ENCODE results near the gene RPS13. TPM values are rescaled to one million over a fixed set of nuclear protein-coding genes. Genes with fewer than 3 reads are reported as not detected.
"Not testable (repeated sequence)": the region's sequence is repeated elsewhere in the genome, so short reads cannot be mapped to it uniquely, and the experiment has no call there.

The RPS13 gene
- 1,219 TPM for polyA plus RNA-seq (ENCODE audit: insufficient read length)
- long read RNA-seq, donor 1, transcript RPS13-208 (3 exons, 746 nt), result minor isoform, 192 of 2,506 reads
- long read RNA-seq, donor 1, transcript RPS13-203 (5 exons, 664 nt), result minor isoform, 104 of 2,506 reads
- long read RNA-seq, donor 1, transcript RPS13-202 (6 exons, 646 nt), result major isoform, 1,806 of 2,506 reads
- long read RNA-seq, donor 1, transcript RPS13-207 (2 exons, 594 nt), result minor isoform, 56 of 2,506 reads
- long read RNA-seq, donor 1, partial matches to known transcripts, result 260 of 2,506 reads
- long read RNA-seq, donor 1, other reads (novel, unspliced or antisense), result 61 of 2,506 reads
- long read RNA-seq, donor 2, transcript RPS13-202 (6 exons, 646 nt), result major isoform, 1,371 of 1,742 reads
- long read RNA-seq, donor 2, transcript RPS13-208 (3 exons, 746 nt), result minor isoform, 83 of 1,742 reads
- long read RNA-seq, donor 2, transcript RPS13-203 (5 exons, 664 nt), result minor isoform, 61 of 1,742 reads
- long read RNA-seq, donor 2, transcript RPS13-207 (2 exons, 594 nt), result minor isoform, 15 of 1,742 reads
- long read RNA-seq, donor 2, partial matches to known transcripts, result 154 of 1,742 reads
- long read RNA-seq, donor 2, other reads (novel, unspliced or antisense), result 41 of 1,742 reads
- long read RNA-seq, donor 3, transcript RPS13-202 (6 exons, 646 nt), result major isoform, 985 of 1,245 reads
- long read RNA-seq, donor 3, transcript RPS13-207 (2 exons, 594 nt), result minor isoform, 14 of 1,245 reads
- long read RNA-seq, donor 3, transcript RPS13-208 (3 exons, 746 nt), result minor isoform, 50 of 1,245 reads
- long read RNA-seq, donor 3, transcript RPS13-203 (5 exons, 664 nt), result minor isoform, 47 of 1,245 reads
- long read RNA-seq, donor 3, partial matches to known transcripts, result 98 of 1,245 reads
- long read RNA-seq, donor 3, other reads (novel, unspliced or antisense), result 36 of 1,245 reads
- long read RNA-seq, donor 4, transcript RPS13-203 (5 exons, 664 nt), result minor isoform, 29 of 468 reads
- long read RNA-seq, donor 4, transcript RPS13-202 (6 exons, 646 nt), result major isoform, 297 of 468 reads
- long read RNA-seq, donor 4, transcript RPS13-208 (3 exons, 746 nt), result minor isoform, 70 of 468 reads
- long read RNA-seq, donor 4, transcript RPS13-207 (2 exons, 594 nt), result minor isoform, 17 of 468 reads
- long read RNA-seq, donor 4, partial matches to known transcripts, result 36 of 468 reads
- long read RNA-seq, donor 4, other reads (novel, unspliced or antisense), result 11 of 468 reads
- long read RNA-seq, donor 5, transcript RPS13-203 (5 exons, 664 nt), result minor isoform, 134 of 3,065 reads
- long read RNA-seq, donor 5, transcript RPS13-202 (6 exons, 646 nt), result major isoform, 2,412 of 3,065 reads
- long read RNA-seq, donor 5, transcript RPS13-208 (3 exons, 746 nt), result minor isoform, 114 of 3,065 reads
- long read RNA-seq, donor 5, transcript RPS13-204 (6 exons, 561 nt), result minor isoform, 21 of 3,065 reads
- long read RNA-seq, donor 5, partial matches to known transcripts, result 224 of 3,065 reads
- long read RNA-seq, donor 5, other reads (novel, unspliced or antisense), result 121 of 3,065 reads
- long read RNA-seq, donor 6, transcript RPS13-208 (3 exons, 746 nt), result minor isoform, 163 of 2,299 reads
- long read RNA-seq, donor 6, transcript RPS13-203 (5 exons, 664 nt), result minor isoform, 71 of 2,299 reads
- long read RNA-seq, donor 6, transcript RPS13-202 (6 exons, 646 nt), result major isoform, 1,694 of 2,299 reads
- long read RNA-seq, donor 6, transcript RPS13-207 (2 exons, 594 nt), result minor isoform, 38 of 2,299 reads
- long read RNA-seq, donor 6, partial matches to known transcripts, result 235 of 2,299 reads
- long read RNA-seq, donor 6, other reads (novel, unspliced or antisense), result 66 of 2,299 reads
- long read RNA-seq, donor 7, transcript RPS13-208 (3 exons, 746 nt), result minor isoform, 155 of 3,063 reads
- long read RNA-seq, donor 7, transcript RPS13-207 (2 exons, 594 nt), result minor isoform, 36 of 3,063 reads
- long read RNA-seq, donor 7, transcript RPS13-203 (5 exons, 664 nt), result minor isoform, 118 of 3,063 reads
- long read RNA-seq, donor 7, transcript RPS13-202 (6 exons, 646 nt), result major isoform, 2,303 of 3,063 reads
- long read RNA-seq, donor 7, partial matches to known transcripts, result 278 of 3,063 reads
- long read RNA-seq, donor 7, other reads (novel, unspliced or antisense), result 134 of 3,063 reads
- long read RNA-seq, donor 8, transcript RPS13-204 (6 exons, 561 nt), result minor isoform, 6 of 832 reads
- long read RNA-seq, donor 8, transcript RPS13-208 (3 exons, 746 nt), result minor isoform, 51 of 832 reads
- long read RNA-seq, donor 8, transcript RPS13-202 (6 exons, 646 nt), result major isoform, 629 of 832 reads
- long read RNA-seq, donor 8, transcript RPS13-203 (5 exons, 664 nt), result minor isoform, 40 of 832 reads
- long read RNA-seq, donor 8, partial matches to known transcripts, result 74 of 832 reads
- long read RNA-seq, donor 8, other reads (novel, unspliced or antisense), result 20 of 832 reads

GRCh38 chr11:17077520-17078401 lies at the start of gene RPS13:
RPS13 (minus strand) TSS chr11:17077667; CDS start chr11:17077641, 26 bp downstream.
- DNase-seq, result peak; percentile 98

- no peak for DNase-seq
Observed at GRCh38 chr11:17121981-17122380, 44.5 kb upstream of the RPS13 start.

GRCh38 chr11:17117262-17117661 lies 39.8 kb upstream of the RPS13 start:
- no peak for DNase-seq

DNA sequence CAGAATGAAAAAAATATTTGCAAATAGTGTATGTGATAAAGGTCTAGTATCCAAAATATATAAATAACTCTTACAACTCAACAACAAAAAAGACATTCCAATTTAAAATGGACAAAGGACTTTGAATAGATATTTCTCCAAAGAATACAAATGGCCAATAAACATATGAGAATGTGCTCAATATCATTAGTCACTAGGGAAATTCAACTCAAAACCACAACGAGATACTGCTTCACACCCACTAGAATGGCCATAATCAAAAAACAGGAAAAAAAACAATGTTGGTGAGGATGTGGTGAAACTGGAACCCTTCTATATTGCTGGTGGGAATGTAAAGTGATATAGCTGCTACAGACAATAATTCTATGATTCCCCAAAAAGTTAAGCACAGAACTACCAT lies 38.6 kb upstream of the RPS13 start:
- DNase-seq, result no peak

DNA sequence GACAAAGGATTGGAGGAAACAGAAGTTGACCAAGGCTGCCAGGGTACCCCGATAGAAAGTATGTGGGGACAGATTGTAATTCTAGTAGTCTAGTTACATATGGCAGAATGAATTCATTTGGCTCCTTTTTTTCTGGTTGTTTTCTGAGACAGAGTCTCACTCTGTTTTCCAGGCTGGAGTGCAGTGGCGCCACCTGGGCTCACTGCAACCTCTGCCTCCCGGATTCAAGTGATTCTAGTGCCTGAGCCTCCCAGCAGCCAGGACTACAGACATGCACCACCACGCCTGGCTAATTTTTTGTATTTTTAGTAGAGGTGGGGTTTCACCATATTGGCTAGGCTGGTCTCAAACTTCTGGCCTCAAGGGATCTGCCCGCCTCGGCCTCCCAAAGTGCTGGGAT lies 30.3 kb upstream of the RPS13 start:
- peak; percentile 8 for DNase-seq

DNA sequence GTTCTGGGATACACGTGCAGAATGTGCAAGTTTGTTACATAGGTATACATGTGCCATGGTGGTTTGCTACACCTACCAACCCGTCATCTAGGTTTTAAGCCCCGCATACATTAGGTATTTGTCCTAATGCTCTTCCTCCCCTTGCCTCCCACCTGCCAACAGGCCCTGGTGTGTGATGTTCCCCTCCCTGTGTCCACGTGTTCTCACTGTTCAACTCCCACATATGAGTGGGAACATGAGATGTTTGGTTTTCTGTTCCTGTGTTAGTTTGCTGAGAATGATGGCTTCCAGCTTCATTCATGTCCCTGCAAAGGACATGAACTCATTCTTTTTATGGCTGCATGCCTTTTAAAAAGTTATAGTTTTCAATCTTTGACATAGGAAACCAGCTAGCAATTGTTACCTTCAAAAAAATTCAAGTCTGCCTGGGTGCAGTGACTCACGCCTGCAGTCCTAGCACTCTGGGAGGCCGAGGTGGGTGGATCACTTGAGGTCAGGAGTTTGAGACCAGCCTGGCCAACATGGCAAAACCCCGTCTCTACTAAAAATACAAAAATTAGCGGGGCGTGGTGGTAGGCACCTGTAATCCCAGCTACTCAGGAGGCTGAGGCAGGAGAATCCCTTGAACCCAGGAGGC lies 28.1 kb upstream of the RPS13 start:
- DNase-seq, result peak; percentile 21

DNA sequence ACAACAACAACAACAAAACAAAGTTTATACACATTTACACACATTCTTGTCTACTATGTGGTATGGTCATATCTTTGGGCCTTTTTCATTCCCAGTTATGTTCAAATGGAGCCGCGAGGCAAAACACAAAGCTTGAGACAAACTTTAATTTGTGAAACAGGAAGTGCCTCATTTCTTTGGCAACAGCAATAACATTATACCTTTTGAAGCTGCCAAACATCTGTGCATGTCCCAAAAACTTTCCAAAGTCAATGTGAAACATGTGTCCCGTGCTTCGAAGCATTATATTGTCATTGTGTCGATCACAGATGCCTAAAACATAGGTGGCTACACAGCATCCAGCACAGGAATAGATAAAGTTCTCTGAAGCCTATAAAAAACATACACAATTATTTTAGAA lies 25.0 kb upstream of the RPS13 start:
- no peak for DNase-seq

DNA sequence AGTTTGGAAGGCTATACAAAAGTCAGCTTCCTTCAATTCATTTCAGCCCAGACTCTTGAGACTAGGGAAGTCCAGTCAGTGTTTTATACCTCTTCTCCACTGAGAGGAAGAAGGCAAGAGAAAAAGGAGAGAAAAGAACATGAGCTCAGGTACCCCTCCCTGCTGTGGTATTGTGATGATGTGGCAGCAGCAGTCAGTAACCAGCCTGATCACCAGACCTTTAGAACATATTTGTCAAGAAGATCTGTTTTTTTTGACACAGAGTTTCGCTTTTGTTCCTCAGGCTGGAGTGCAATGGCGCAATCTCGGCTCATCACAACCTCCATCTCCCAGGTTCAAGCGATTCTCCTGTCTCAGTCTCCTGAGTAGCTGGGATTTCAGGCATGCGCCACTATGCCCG lies 21.2 kb upstream of the RPS13 start:
- no peak for DNase-seq

DNA sequence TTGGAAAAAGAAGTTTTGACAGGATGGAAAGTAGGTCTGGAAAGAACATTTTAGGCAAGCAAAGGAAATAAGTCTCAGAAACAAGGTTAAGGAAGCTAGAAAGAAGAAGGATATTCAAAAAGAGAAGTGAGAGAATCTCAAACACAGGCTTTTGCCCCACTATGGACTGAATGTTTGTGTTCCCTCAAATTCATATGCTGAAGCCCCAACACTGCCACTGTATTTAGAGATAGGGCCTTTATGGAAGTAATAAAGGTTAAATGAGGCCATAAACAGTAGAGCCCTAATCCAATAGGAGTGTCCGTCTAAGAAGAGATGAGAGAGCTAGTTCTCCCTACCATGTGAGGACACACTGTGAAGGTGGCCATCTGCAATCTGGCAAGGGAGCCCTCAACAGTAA lies 20.6 kb upstream of the RPS13 start:
- no peak for DNase-seq

DNA sequence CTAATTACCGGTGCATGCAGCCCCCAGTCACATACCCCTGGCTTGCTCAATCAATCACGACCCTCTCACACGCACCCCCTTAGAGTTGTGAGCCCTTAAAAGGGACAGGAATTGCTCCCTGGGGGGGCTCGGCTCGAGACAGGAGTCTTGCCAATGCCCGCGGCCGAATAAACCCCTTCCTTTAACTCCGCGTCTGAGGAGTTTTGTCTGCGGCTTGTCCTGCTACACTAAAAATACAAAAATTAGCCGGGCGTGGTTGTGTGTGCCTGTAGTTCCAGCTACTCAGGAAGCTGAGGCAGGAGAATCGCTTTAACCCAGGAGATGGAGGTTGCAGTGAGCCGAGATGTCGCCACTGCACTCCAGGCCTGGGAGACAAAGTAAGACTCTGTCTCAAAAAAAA lies 8.5 kb upstream of the RPS13 start:
- not testable (repeated sequence) for DNase-seq

DNA sequence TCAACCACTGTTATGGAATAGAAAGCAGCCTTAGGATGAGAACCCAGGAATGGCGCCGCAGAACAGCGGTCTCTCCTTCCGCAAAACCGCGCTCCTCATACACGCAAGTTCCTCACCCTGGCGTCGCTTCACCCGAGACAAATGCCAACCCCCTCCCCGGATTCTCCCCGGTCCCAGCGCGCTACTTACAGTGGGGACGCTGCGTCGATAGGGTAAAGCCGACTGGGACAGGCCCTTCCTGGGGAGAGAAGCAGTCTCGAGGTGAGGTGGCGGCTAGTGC lies 287 bp downstream of the RPS13 start:
- no peak for DNase-seq

- DNase-seq, result peak; percentile 3
Observed at GRCh38 chr11:17076517-17077239, 789 bp downstream of the RPS13 start.

- DNase-seq, result no peak
Observed at GRCh38 chr11:17075506-17075905, 2.0 kb downstream of the RPS13 start.

GRCh38 chr11:17073370-17074027 lies 4.0 kb downstream of the RPS13 start:
- DNase-seq, result no peak

DNA sequence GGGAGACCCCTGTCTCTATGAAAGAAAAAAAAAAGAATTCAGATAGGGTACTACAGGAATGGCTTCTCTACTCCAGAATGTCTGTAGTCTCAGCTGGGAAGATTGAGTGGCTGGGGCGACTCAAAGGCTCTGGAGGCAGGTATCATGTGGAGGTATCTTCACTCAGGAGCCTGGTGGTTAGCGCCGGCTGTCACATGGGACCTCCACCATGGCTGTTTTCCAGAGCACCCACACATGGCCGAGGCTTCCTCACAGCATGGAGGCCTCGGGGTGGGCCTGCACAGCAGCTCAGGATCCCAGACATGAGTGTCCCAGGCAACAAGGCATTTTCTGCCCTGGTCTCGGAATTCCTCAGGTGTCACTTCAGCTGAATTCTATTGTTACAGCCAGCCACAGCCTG lies 10.1 kb downstream of the RPS13 start:
- DNase-seq, result no peak

- no peak for DNase-seq
Observed at GRCh38 chr11:17066691-17067090, 10.8 kb downstream of the RPS13 start.

All from left kidney (tissue), 8 donors.